Stimulated activated CD4-positive, alpha-beta T cell treated with anti-CD3 and anti-CD28 coated beads, Interleukin-4, amount 100 ng/mL, for 48 hours (primary cell): ENCODE data around the gene SSTR3.
"Not testable (repeated sequence)": the region's sequence is repeated elsewhere in the genome, so short reads cannot be mapped to it uniquely, and the experiment has no call there.

ENCODE experiments used
- DNase-seq, 2 donors: peaks; one replicate each; pipeline ENCODE4 v3.0.0-alpha.2; 2020; ENCODE audit warnings: low read depth in 2 of 2

SSTR3 gene

DNA sequence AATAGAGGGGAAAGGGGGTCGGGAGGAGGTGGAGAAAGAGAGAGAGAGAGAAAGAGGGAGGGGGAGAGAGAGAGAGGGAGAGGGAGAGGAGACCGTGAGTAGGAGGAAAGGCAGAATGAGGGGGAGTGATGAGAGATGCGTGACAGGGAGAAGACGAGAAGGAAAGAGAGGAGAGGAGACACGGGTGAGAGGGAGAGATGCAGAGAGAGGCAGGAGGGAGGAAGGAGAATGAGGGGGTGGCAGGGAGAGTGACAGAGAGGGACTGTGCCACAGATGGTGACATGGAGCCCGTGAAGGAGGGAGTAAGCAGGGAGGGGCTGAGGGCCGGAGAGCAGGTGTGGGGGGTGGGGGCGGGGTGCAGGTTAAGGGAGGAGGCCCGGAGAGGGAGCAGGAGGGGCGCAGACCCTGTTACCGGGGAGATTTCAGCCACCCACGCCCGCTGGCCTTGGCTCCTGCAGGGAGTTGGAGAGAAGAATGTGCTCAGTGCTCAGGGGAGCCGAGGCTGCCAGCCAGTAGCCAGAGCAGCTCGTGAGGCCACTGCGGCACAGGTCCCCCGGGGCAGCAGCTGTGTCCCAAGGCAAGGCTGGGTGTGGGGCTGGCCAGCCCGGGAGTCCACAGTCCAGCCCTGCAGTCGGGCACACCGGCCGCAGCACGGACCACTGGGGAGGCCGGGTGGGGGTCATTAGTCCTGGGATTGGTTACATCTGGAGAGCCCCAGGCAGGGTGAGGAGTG lies at the start of gene SSTR3:
TSS of gene SSTR3 (minus strand) at position 304 of the 733 bp plus-strand sequence. CDS start 4,674 bp downstream, outside the sequence.
- DNase-seq = no peak

DNA sequence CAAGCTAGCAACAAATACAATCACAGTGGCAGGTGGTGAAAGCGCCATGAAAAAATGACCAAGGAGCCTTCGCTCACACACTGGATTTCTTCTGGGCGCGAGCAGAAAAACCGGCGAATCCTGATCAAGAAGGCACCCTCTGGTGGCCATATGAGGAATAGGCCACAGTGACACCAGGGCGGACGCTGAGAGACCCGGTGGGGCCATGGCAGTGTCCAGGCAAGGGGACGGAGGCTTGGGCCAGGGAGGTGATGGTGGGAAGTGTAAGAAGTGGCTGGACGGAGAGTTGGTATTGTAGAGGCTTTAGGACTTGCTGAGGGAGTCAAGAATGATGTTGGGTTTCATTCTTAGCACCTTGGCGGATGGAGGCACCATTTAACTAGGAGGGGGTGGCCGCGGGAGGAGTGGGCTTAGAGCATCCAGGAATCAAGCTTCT lies 48.6 kb upstream of the SSTR3 start:
- DNase-seq = peak; percentile 51 to 57

DNA sequence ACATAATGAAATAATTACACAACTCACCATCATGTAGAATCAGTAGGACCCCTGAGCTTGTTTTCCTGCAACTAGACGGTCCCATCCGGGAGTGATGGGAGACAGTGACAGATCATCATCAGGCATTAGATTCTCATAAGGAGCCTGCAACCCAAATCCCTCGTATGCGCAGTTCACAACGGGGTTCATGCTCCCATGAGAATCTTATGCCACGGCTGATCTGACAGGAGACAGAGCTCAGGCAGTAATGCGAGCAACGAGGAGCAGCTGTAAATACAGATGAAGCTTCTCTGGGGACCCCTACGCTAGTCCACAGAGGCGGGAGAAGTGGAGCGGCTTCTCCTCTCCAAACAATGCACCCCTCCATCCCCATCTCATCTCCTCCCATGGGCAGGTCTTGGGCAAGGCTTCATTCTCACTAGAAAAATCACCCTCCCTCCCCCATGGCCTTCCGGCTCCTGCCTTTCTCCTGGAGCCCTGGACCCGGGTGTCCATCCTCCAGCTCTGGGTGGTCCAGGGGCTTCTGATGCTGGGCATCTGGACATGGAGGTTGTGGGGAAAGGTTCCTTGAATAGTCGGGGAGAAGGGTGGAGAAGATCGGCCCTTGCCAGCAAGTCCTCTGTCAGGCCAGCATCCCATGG lies 48.0 kb upstream of the SSTR3 start:
- no peak for DNase-seq

- no peak for DNase-seq
Observed at GRCh38 chr22:37259540-37260029, 47.3 kb upstream of the SSTR3 start.

DNA sequence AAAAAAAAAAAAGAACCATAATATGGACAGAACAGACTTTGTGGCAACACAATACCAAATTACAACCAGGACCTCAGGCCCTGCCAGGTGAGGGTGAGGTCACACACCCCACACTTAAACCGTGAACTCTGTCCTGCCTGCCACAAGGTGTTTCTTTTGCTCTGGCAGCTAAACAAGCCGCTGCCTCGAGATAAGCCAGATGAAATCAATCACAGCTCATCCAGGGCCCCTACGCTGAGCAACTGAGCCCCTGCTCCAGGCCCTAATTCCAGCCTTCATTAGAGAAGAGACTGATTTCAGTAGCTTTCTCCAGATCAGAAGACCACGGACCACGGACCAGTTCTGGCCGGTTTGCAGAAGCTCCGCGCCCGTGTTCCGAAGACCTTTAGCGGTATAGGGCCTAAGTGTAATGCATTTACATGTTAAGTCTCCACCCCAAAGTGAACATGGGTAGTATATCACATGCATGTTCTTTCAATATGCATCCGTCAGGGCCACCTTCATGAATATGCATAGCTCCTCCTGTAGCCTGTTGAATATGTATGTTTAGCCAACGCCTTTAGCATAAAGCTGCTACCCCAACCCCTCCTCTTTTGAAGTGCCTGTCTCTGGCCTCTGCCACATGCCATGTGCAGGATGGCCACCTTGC lies 46.6 kb upstream of the SSTR3 start:
- DNase-seq = no peak

DNA sequence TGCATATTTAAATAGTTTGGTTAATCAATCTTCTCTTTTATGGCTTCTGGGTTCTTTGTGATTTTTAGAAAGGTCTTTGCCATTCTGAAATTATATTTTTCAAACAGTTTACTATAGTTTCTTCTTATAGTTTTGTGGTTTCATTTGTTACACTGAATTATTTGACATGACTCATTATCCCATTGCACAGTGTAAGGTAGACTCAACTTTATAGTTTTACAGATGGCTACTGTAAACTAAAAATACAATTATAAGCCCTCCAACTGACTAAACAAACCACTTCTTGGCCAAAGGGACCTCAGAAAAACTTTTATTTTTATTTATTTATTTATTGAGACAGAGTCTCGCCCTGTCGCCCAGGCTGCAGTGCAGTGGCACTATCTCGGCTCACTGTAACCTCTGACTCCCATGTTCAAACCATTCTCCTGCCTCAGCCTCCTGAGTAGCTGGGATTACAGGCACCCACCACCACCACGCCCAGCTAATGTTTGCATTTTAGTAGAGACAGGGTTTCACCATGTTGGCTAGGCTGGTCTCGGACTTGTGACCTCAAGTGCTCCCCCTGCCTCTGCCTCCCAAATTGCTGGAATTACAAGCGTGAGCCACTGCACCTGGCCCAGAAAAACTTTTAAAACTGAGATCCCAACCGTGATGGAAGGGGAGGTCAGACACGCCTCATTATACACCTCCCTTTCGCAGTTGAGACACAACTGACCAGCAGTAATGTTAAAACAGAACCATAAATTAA lies 45.9 kb upstream of the SSTR3 start:
- no peak for DNase-seq

GRCh38 chr22:37256075-37256726 lies 43.9 kb upstream of the SSTR3 start:
- no peak for DNase-seq

- DNase-seq = no peak
Observed at GRCh38 chr22:37255558-37256006, 43.3 kb upstream of the SSTR3 start.

DNA sequence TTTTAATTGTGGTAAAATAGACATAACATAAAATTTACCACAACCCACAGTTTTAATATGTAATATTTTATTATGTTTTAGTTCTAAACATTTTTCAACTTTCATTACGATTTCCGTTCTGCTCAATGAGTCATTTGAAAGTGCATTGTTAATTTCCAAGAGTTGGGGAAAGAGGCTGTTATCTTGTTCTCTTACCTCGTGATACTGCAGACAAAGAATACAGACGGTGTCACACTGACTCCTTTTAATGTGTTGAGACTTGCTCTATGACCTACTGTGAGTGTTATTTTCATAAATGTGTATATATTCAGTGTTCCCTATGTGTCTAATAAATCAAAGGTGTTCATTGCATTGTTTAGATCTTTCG lies 42.6 kb upstream of the SSTR3 start:
- no peak for DNase-seq

DNA sequence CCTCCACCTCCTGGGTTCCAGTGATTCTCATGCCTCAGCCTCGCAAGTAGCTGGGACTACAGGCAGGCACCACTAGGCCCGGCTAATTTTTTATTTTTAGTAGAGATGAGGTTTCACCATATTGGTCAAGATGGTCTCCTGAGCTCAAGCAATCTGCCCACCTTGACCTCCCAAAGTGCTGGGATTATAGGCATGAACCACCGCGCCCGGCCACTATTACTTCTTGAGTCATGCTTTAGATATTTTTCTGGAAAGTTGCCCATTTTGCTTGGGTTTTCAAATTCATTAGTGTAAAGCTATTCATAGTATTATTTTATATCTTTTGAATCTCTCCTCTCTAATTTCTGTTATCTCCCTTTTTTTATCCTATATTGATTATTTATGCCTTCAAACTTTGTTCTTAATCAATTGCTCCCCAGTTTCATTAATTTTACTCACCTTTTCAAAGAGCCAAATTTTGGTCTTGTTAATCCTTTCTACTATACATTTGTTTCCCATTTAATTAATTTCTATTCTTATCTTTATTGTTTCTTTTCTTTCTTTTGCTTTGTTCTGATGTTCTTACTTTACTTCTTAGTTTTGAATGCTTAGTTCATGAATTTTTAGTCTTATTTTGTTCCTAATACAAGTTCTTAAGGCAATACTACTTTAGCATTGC lies 42.1 kb upstream of the SSTR3 start:
- no peak for DNase-seq

- DNase-seq = no peak
Observed at GRCh38 chr22:37253126-37253660, 40.9 kb upstream of the SSTR3 start.

GRCh38 chr22:37251836-37252235 lies 39.6 kb upstream of the SSTR3 start:
- not testable (repeated sequence) for DNase-seq

DNA sequence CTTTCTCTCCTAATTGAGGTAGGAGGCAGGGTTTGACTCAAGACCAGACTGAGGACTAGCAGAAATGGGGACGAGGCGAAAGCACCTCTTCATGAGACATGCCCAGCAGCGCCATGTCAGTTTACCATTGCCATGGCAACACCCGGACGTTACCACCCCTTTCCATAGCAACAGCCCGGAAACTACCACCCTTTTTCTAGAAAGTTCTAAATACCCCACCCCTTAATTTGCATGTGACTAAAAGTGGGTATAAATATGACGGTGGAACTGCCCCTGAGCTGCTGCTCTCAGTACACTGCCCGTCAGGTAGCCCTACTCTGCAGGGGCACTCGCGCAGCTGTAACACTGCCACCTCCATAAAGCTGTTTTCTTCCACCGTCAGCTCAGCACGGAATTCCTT lies 37.7 kb upstream of the SSTR3 start:
- DNase-seq = no peak

- no peak for DNase-seq
Observed at GRCh38 chr22:37248251-37248650, 36.0 kb upstream of the SSTR3 start.

DNA sequence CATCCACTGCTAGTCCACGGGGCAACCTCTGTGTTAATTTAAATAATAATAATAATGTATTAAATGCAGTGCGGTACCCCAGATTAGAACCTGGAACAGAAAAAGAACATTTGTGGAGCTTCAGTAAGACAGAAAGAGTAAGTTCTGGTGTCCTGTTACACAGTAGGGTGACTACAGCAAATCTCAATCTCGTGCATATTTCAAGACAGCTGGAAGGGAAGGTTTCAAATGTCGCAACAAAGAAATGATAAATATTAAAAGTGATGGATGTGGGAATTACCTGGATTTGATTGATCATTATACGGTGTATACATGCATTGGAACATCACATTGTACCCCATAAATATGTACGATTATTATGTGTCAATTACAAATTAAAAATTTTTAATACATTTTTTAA lies 33.5 kb upstream of the SSTR3 start:
- DNase-seq = no peak

DNA sequence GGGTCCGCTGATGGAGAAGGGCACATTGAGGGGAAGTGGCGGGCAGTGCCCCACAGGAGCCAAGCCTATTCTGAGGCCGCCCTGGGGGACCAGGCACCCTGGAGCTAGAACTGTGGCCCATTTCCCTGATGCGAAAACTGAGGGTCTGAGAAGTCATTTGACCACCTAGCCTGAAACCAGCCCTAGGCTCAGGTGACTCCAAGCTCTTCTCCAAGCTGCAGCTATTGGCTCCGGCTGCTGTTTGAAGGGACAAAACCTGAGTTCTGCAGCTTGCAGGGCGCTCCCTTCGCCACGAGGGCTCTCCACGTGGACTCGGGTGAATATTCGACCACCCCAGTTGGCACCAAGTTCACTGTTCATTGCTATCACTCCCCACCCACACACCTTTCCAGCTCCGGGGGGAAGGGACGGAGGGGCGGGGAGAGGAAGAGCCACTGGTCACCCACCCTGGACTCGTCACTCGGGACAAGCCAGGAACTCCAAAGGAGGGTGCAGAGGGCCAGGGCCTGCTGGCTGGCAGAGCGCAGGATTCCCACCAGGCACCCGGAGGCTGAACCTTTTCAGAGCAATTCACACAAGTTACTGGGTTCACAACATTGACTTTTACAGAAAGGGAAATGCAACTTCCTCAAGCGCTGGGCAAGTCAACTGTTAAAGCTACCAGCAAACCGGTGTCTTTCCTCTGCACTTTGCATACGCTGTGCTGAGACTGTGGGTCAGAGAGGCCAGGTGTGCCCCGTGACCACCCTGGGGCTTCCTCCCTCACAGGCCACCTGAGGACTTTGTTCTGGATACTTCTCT lies 32.8 kb upstream of the SSTR3 start:
- no peak for DNase-seq

DNA sequence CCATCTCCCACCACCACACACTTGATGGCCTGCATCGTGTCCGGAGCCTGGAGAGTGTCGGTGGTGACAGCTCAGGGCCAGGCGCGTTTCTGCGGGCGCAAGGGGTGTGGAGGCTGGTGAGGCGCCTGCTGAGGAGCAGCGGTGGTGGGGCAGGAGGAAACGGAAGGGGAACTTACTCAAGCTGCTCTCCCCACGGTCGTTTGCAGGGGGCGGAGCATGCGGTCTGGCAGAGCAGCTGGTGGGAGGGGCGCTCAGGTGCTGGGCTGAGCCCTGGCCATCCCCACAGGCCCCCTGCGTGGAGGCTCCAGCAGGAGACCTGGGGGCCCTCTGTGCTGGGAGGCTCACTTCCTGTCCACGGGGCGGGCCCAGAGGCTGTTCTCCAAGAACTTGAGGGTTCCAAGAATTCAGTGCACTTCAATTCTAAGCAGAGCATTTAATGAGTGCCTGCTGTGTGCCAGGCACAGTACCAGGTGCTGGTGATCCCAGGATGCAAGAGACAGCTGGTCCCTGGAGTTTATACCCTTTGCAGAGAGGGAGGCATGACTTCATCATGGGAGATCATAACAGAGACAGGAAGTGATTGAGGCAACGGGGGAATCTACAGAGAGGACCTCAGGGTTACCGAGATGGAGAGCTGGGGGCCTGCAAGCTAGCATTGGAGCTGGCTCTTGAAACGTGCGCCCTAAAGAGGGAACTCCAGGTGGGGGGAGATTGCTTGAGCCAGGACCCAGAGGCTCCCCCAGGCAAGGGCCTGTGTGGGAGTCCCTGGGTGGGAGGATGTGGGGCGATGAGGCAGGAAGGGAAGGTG lies 32.0 kb upstream of the SSTR3 start, which contains the start of gene RAC2:
TSS of gene RAC2 (minus strand) at position 156 of the 808 bp plus-strand sequence. CDS start at position 35, 121 bp downstream.
- DNase-seq = peak; percentile 85 to 93

- DNase-seq = no peak
Observed at GRCh38 chr22:37243402-37244113, 31.3 kb upstream of the SSTR3 start.
